ENCODE data around the gene MAPKAP1.

MAPKAP1 gene

DNA sequence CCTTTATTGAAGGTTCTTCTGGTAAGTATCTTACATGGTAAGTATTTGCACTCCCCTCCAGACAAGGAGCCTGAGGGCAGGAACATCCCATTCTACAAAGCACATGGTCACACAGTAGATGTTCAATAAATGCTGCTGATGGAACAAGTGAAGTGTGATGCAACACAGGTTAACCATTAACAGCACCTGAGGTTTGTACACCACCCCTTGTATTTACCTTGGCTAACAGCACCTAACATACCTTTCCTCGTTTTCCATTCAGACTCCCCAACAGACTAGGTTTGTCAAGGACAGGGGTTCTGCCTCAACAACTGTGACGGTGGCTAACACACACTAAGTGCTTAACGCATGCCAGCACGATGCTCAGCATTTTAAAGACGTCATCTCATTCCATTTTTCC, 213.6 kb downstream of the MAPKAP1 start:
- Histone ChIP-seq H3K27ac (no peak overlapping the region), H3K27me3 (replicated peaks) (no peaks in the 10 kb centered on the region), H3K4me3 (ENCODE audit: low read depth, low read length) (no peak overlapping the region), H3K36me3 (replicated peaks) (no peaks in the 10 kb centered on the region)
- in situ Hi-C loops (cut with HindIII; ENCODE audit: low pct_ligation_motif_present, low sequenced_read_pairs), result no loop called here
- TF ChIP-seq, protein P1, sequence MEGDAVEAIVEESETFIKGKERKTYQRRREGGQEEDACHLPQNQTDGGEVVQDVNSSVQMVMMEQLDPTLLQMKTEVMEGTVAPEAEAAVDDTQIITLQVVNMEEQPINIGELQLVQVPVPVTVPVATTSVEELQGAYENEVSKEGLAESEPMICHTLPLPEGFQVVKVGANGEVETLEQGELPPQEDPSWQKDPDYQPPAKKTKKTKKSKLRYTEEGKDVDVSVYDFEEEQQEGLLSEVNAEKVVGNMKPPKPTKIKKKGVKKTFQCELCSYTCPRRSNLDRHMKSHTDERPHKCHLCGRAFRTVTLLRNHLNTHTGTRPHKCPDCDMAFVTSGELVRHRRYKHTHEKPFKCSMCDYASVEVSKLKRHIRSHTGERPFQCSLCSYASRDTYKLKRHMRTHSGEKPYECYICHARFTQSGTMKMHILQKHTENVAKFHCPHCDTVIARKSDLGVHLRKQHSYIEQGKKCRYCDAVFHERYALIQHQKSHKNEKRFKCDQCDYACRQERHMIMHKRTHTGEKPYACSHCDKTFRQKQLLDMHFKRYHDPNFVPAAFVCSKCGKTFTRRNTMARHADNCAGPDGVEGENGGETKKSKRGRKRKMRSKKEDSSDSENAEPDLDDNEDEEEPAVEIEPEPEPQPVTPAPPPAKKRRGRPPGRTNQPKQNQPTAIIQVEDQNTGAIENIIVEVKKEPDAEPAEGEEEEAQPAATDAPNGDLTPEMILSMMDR (IDR thresholded peaks at IDR 0.05; ENCODE audit: low read depth, low read length, missing control alignments), result no peak
- no peak for DNase-seq

DNA sequence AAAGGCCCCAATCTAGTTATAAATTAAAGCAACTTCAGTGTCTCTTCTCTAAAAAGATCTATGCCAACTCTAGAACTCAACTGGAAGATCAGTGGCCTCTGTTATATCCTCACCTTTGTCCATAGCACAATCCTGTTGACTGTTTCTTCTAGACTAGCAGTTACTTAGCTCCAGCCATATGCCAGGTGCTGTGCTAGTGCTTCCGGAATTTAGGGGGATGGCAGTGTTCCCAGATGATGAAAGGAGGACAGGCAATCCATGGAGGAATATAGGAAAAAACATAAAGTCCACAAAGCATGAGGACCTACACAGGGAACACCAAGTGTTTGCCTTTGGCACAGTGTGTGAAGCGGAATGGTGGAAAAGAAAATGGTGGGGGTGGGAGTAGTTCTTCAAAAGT, 214.3 kb downstream of the MAPKAP1 start:
- no peak overlapping the region for H3K27ac ChIP-seq
- in situ Hi-C loops (cut with HindIII; ENCODE audit: low pct_ligation_motif_present, low sequenced_read_pairs), result no loop called here
- no peak for DNase-seq
- no peaks in the 10 kb centered on the region for H3K27me3 ChIP-seq (replicated peaks)
- TF ChIP-seq, protein P1 (IDR thresholded peaks at IDR 0.05; ENCODE audit: low read depth, low read length, missing control alignments), result no peak
- no peaks in the 10 kb centered on the region for H3K36me3 ChIP-seq (replicated peaks)
- H3K4me3 ChIP-seq (ENCODE audit: low read depth, low read length), result no peak overlapping the region

DNA sequence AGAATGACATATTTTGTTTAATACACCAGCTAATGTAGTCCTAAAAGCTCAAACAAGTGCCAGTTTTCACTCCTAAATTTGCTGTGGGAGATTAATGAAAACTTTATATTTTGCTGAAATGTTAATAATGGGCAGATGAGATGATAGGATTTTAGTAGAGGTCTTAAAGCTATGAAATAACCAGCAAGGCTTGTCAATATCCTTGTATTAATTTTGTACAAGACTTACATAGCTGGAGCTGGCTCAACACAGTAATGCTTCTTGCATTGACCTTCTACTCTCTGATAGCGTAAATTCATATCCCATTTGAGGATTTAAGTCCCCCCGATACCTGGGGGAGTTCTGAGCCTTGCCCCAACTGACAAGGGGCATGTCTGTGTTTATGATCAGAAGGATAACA, 219.2 kb downstream of the MAPKAP1 start:
- no peak overlapping the region for H3K27ac ChIP-seq
- H3K27me3 ChIP-seq (replicated peaks), result no peaks in the 10 kb centered on the region
- H3K36me3 ChIP-seq (replicated peaks), result no peaks in the 10 kb centered on the region
- in situ Hi-C loops (cut with HindIII; ENCODE audit: low pct_ligation_motif_present, low sequenced_read_pairs), result no loop called here
- TF ChIP-seq, protein P1 (IDR thresholded peaks at IDR 0.05; ENCODE audit: low read depth, low read length, missing control alignments), result no peak
- no peak overlapping the region for H3K4me3 ChIP-seq (ENCODE audit: low read depth, low read length)
- no peak for DNase-seq

- in situ Hi-C loops (cut with HindIII; ENCODE audit: low pct_ligation_motif_present, low sequenced_read_pairs), result no loop called here
- TF ChIP-seq, protein P1 (IDR thresholded peaks at IDR 0.05; ENCODE audit: low read depth, low read length, missing control alignments), result no peak
These were observed 220.4 kb downstream of the MAPKAP1 start for GRCh38 chr9:125486576-125486975.

GRCh38 chr9:125486152-125486508, 220.9 kb downstream of the MAPKAP1 start:
- no peaks in the 10 kb centered on the region for H3K27me3 ChIP-seq (replicated peaks)
- TF ChIP-seq, protein P1 (IDR thresholded peaks at IDR 0.05; ENCODE audit: low read depth, low read length, missing control alignments), result no peak
- H3K36me3 ChIP-seq (replicated peaks), result no peaks in the 10 kb centered on the region
- H3K4me3 ChIP-seq (ENCODE audit: low read depth, low read length), result no peak overlapping the region
- in situ Hi-C loops (cut with HindIII; ENCODE audit: low pct_ligation_motif_present, low sequenced_read_pairs), result no loop called here
- no peak overlapping the region for H3K27ac ChIP-seq
- DNase-seq, result no peak

More at GRCh38 chr9:125486576-125486975, 220.4 kb downstream of the MAPKAP1 start:
- Histone ChIP-seq H3K27me3 (replicated peaks) (no peaks in the 10 kb centered on the region), H3K4me3 (ENCODE audit: low read depth, low read length) (no peak overlapping the region), H3K27ac (no peak overlapping the region), H3K36me3 (replicated peaks) (no peaks in the 10 kb centered on the region)
- DNase-seq, result no peak

DNA sequence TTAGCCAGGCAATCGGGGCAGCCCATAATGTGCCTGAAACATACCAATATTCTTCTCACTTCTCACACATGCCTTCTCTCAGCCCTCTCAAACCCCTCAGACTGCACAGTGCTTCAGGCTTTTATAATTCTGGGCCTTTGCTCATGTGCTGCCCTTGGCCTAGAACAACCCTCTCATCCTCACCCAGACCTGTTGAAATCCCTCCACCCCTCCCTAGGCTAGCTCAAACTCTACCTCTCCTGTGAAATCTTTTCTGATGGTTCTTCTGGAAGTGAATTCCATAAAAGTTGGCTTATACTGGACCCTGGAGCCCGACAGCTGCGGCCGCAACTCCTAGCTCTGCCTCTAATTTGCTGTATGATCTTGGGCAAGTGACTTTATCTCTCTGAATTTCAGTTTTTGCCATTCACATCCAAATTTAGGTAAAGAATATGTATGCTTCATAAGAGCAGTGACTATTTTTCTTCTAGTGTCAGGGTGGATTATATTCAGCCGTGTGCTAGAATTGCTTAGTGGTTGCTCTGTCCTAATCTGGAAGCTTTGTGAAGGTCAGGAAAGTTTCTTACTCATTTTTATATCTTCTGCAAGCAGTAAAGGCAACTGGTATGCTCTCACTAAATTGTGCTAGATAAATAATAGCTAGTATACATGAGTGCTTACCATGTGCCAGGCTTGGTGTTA, 221.4 kb downstream of the MAPKAP1 start:
- H3K36me3 ChIP-seq (replicated peaks), result no peaks in the 10 kb centered on the region
- in situ Hi-C loops (cut with HindIII; ENCODE audit: low pct_ligation_motif_present, low sequenced_read_pairs), result no loop called here
- no peak for DNase-seq
- no peak overlapping the region for H3K27ac ChIP-seq
- H3K4me3 ChIP-seq (ENCODE audit: low read depth, low read length), result no peak overlapping the region
- TF ChIP-seq, protein P1 (IDR thresholded peaks at IDR 0.05; ENCODE audit: low read depth, low read length, missing control alignments), result no peak
- H3K27me3 ChIP-seq (replicated peaks), result no peaks in the 10 kb centered on the region
